Activated CD4-positive, alpha-beta T cell treated with anti-CD3 and anti-CD28 coated beads for 36 hours (primary cell): ENCODE data around the gene NTN5. TPM values are rescaled to one million over a fixed set of nuclear protein-coding genes. Genes with fewer than 3 reads are reported as not detected.
A peak's percentile ranks its signal among the peaks of the same experiment; 100 is the strongest.
"Not testable (repeated sequence)": the region's sequence is repeated elsewhere in the genome, so short reads cannot be mapped to it uniquely, and the experiment has no call there.

Experiments used
- ATAC-seq: fragments of 200-7000 bp; cut with Tn5 transposase; one replicate; pipeline ENCODE4 v1.10.0; 2021; ENCODE audit warnings: mild to moderate bottlenecking, moderate library complexity
- CTCF ChIA-PET: fragments of 350-600 bp; sonication (Branson Sonifier 250); formaldehyde crosslinking; loops from one replicate; lab custom pipeline; 2021; ENCODE audit warnings: antibody characterized with exemption; lab: Charles Lee
- POLR2A ChIA-PET: fragments of 350-600 bp; sonication (Branson Sonifier 250); formaldehyde crosslinking; loops from one replicate; lab custom pipeline; 2021; ENCODE audit warnings: antibody characterized with exemption, inconsistent platforms; lab: Charles Lee
- DNase-seq: peaks from one replicate; pipeline ENCODE4 v3.0.0-alpha.2; 2020
- H3K27ac Mint-ChIP-seq: one replicate; pipeline ENCODE4 v1.8.0; 2021; ENCODE audit warnings: mixed read lengths
- H3K27me3 Mint-ChIP-seq: one replicate; pipeline ENCODE4 v1.8.0; 2021; ENCODE audit warnings: mixed read lengths
- H3K36me3 Mint-ChIP-seq: one replicate; pipeline ENCODE4 v1.8.0; 2021; ENCODE audit warnings: low read depth, mixed read lengths
- H3K4me1 Mint-ChIP-seq: one replicate; pipeline ENCODE4 v1.8.0; 2021; ENCODE audit warnings: mixed read lengths
- H3K4me3 Mint-ChIP-seq: one replicate; pipeline ENCODE4 v1.8.0; 2021; ENCODE audit warnings: mild to moderate bottlenecking, moderate library complexity, mixed read lengths
- H3K9me3 Mint-ChIP-seq: one replicate; pipeline ENCODE4 v1.8.0; 2021; ENCODE audit warnings: low read depth, mixed read lengths
- intact Hi-C, 2 experiments: fragments of 100-400 bp; cut with DNase I in 1 of 2; cut with micrococcal nuclease in 1 of 2; formaldehyde crosslinking; loops; one replicate each; pipeline versions ENCODE4 v1.14.2 to v1.15.1; 2022 to 2024; cut with DNase I, micrococcal nuclease
- total RNA-seq, 2 experiments: library from RNA; stranded (reverse); gene quantifications; one replicate each; pipeline ENCODE4 v1.2.3, GENCODE V29; 2021

NTN5 gene
- total RNA-seq, 2 experiments from 2014 or later, result 0.50 to 0.60 TPM

DNA sequence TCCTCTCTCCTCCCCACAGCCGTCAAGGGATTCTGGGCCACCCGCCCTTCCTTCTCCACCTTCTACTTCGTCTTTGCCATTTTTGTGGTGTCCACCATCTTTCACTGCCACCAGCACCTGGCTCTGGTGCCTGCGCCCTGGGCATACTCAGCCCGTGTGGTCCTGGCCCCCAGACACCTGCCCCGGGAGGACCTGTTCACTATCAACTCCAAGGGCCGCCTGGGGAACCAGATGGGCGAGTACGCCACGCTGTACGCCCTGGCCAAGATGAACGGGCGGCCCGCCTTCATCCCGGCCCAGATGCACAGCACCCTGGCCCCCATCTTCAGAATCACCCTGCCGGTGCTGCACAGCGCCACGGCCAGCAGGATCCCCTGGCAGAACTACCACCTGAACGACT lies 7.2 kb upstream of the NTN5 start:
- H3K4me1 Mint-ChIP-seq, H3K27ac Mint-ChIP-seq, POLR2A ChIA-PET, CTCF ChIA-PET, H3K4me3 Mint-ChIP-seq, ATAC-seq, H3K36me3 Mint-ChIP-seq, DNase-seq, H3K27me3 Mint-ChIP-seq, H3K9me3 Mint-ChIP-seq, intact Hi-C loops: not testable (repeated sequence)

DNA sequence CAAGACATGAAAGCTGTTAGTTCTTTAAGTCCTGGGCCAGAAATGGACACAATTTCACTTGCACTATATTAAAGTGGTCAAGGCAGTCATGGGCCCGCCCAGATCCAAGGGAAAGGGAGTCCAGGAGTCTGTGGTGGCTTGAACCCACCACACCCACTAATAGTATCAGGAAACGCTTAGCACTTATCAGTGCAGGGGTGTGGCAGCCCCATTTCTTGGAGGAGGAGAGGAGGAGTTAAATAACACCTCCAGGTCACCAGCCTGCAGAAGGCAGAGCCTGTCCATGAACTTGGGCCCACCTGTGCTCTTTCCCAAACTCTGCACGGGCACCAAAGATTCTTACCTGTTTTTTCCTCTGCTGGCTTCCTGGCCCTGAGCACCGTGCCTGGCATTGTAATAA lies 5.4 kb upstream of the NTN5 start:
- H3K27ac Mint-ChIP-seq, result no peak overlapping the region
- H3K4me1 Mint-ChIP-seq, result peaks cover 7% of the 10 kb centered on the region
- ChIA-PET POLR2A (interaction anchor here (0.6 kb wide), 1 partner anchor 151 kb away, joined by 3 read pairs; no protein-coding TSS in a partner anchor), CTCF (interaction anchor here (0.9 to 1.2 kb wide), 2 partner anchors 10 to 15 kb away, joined by 4 to 5 read pairs; no protein-coding TSS in a partner anchor)
- no peaks in the 10 kb centered on the region for H3K9me3 Mint-ChIP-seq
- DNase-seq (no peak), ATAC-seq (no peak)
- H3K36me3 Mint-ChIP-seq, result no peaks in the 10 kb centered on the region
- no peaks in the 10 kb centered on the region for H3K27me3 Mint-ChIP-seq
- no peak overlapping the region for H3K4me3 Mint-ChIP-seq
- intact Hi-C loops, result loop anchor here in 1 of 2 experiments (5.0 kb wide), 1 partner anchor 104 kb away; no protein-coding TSS in a partner anchor

DNA sequence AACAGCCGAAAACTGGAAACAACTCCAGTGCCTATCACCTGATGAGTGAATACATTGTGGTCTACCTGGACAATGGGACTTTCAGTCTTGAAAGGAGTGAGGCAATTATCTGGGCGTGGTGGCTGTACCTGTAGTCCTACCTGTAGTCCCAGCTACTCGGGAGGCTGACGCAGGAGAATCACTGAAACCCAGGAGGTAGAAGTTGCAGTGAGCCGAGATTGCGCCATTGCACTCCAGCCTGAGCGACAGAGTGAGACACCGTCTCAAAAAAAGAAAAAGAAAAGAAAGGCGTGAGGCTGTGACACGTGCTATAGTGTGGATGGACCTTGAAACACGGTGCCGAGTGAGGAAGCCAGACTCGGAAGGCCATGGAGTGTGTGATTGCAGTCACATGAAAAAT lies 4.1 kb upstream of the NTN5 start:
- Mint-ChIP-seq H3K4me1 (peaks cover 7% of the 10 kb centered on the region), H3K36me3 (no peaks in the 10 kb centered on the region), H3K27me3 (no peaks in the 10 kb centered on the region), H3K9me3 (no peaks in the 10 kb centered on the region), H3K27ac (no peak overlapping the region), H3K4me3 (no peak overlapping the region)
- ATAC-seq (no peak), DNase-seq (no peak)
- intact Hi-C loops, result loop anchor here in 1 of 2 experiments (5.0 kb wide), 1 partner anchor 105 kb away; no protein-coding TSS in a partner anchor
- ChIA-PET POLR2A (no interaction called here), CTCF (interaction anchor here (0.7 to 1.8 kb wide), 4 partner anchors 20 to 48 kb away, joined by 3 to 8 read pairs (median 6); no protein-coding TSS in a partner anchor)

DNA sequence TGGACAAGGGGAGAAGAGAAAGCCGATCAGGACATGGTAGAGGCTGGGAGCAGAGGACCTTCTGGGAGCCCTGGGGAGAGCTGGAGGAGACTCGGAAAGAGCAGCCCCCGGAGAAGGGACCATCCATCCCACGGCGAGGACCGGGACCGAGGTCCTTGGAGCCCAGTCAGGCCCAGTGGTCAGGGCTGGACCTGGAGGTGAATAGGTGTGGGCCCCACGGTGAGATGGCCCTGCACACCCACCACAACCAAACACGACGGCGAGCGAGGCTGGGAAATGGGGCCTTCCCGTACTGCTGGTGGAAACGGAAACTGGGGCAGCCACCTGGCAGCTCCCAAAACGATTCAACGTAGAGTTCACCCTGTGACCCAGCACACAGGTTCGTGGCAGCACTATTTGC lies 3.7 kb upstream of the NTN5 start:
- no peaks in the 10 kb centered on the region for H3K9me3 Mint-ChIP-seq
- no peak overlapping the region for H3K27ac Mint-ChIP-seq
- no peaks in the 10 kb centered on the region for H3K36me3 Mint-ChIP-seq
- H3K27me3 Mint-ChIP-seq, result no peaks in the 10 kb centered on the region
- POLR2A ChIA-PET, result no interaction called here
- H3K4me3 Mint-ChIP-seq, result no peak overlapping the region
- H3K4me1 Mint-ChIP-seq, result peaks cover 7% of the 10 kb centered on the region
- ATAC-seq (no peak), DNase-seq (no peak)
- intact Hi-C loops, result loop anchor here in 1 of 2 experiments (5.0 kb wide), 1 partner anchor 106 kb away; no protein-coding TSS in a partner anchor
- CTCF ChIA-PET, result interaction anchor here (0.7 to 1.8 kb wide), 5 partner anchors 19 to 56 kb away, joined by 3 to 8 read pairs (median 5); no protein-coding TSS in a partner anchor

DNA sequence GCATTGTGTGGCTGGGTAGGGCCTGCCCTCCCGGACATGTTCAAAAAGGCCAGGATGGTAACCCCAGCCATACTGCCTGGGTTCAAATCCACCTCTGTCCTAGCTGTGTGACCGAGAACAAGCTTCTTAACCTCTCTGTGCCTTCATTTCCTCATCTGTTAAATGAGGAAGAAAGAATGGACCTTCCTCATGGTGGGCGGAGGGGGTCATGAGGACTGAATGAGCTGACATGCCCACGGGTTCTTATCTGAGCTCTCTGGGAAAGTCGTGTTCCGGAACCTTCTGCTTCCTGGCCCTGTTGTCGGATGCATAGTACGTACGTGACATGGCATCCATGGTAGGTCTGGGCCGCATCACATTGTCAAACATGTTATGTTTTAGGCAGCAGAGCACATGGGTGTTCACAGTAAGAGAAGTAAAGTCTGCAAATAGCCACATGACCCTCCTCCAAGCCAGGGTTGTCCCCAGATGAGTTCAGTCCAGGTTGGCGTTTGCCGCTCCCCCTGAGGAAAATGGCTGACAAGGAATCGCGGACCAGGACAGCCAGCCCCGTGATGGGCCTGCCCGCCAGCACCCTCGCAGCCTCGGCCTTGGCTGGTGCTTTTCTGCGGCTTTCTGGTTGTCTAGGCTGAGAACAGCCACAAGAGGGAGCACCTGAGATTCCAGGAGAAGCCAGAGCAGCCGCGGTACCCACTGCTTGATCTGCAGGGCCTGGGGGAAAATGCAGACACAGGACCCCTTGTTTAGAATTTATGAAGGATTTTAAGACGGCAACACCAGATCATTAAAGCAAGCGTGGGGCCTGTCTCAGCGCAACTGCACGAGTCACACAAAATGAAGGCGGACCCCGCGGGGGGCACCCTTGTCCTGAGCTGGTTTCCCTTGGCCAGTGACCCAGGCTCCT lies 2.4 kb upstream of the NTN5 start:
- Mint-ChIP-seq H3K27ac (no peak overlapping the region), H3K9me3 (no peaks in the 10 kb centered on the region), H3K27me3 (no peaks in the 10 kb centered on the region), H3K4me1 (peaks cover 7% of the 10 kb centered on the region), H3K4me3 (no peak overlapping the region), H3K36me3 (no peaks in the 10 kb centered on the region)
- POLR2A ChIA-PET, result interaction anchor here (0.6 kb wide), 1 partner anchor 35 kb away, joined by 8 read pairs; no protein-coding TSS in a partner anchor
- CTCF ChIA-PET, result interaction anchor here (0.6 to 2.6 kb wide), 20 partner anchors 9 to 490 kb away, joined by 3 to 14 read pairs (median 4); partner anchors contain the start of genes CA11, FUT2, SYNGR4 and TMEM143
- intact Hi-C loops, result loop anchor here (1.0 to 5.0 kb wide), 4 partner anchors 28 to 160 kb away; partner anchors contain the start of gene CA11 (in 2 of the 2)
- peak; percentile 97 for ATAC-seq
- peak; percentile 86 for DNase-seq

DNA sequence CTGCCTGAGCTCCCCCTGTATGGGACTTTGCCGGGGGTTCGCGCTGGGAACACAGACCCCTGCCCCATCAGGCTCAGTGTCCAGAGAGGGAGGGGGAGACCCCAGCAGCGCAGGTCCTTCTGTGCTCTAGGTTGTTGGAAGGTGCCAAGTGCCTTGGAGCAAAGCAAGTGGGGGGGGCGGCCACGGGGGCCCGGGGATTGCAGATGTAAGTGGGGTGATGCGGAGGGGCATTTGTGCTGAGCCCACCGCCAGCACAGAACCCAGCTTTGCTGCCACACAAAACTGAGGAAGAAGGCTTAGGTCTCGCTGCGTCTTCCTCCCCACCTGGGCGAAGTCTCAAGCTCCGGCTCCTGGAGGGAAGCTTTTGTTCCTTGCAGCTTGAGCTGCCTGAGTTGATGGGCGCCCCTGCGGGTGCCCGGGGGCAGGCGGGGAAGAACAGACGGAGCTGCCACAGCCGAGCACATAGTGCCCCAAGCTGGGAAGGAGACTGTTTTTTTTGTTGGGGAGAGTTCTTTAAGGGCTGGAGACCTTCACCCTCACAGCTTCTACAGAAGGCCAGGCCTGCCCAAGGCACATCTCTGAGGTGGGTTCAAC lies 1.5 kb upstream of the NTN5 start:
- ChIA-PET POLR2A (no interaction called here), CTCF (interaction anchor here (0.7 to 2.6 kb wide), 11 partner anchors 10 to 311 kb away, joined by 3 to 14 read pairs (median 4); partner anchors contain the start of genes CA11, FUT2, SYNGR4 and TMEM143)
- DNase-seq (no peak), ATAC-seq (no peak)
- intact Hi-C loops, result loop anchor here in 1 of 2 experiments (2.0 kb wide), 1 partner anchor 28 kb away; the partner anchor contains the start of gene CA11
- Mint-ChIP-seq H3K4me1 (peaks cover 7% of the 10 kb centered on the region), H3K36me3 (no peaks in the 10 kb centered on the region), H3K9me3 (peaks cover 5% of the 10 kb centered on the region), H3K27me3 (no peaks in the 10 kb centered on the region), H3K27ac (no peak overlapping the region), H3K4me3 (no peak overlapping the region)

DNA sequence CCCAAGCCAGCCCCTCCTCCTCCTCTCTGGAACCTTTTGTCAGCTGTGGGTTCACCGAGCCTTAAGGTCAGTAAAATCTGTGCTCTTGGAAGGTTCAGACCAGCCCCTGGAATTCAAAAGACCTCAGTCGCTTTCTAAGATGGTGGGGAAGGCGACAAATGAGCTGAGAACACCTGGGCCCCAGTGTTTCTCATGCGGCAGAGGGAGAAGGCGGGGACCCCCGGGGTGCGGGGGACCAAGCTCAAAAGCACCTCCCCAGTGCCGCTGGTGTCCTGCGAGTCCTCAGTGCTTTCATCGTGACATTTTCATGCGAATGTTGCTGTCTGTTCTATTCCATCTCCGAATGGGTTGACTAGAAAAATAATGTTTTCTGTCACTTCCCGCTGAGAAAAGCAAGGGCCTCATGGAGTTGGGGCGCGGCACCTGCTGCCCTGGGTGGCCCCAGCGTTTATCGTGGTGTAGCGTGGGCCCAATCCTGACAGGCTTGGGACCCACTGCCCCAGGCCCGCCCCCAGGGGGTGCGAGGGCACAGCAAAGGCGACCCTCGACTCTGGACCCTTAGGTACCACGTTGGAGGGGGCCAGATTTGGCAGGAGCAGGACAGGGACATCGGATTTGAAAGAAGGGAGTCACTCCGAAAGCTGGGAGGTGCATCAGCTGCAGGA lies 751 bp upstream of the NTN5 start:
- intact Hi-C loops, result loop anchor here in 1 of 2 experiments (2.0 kb wide), 1 partner anchor 27 kb away; the partner anchor contains the start of gene CA11
- H3K27me3 Mint-ChIP-seq, result no peaks in the 10 kb centered on the region
- POLR2A ChIA-PET, result no interaction called here
- peaks cover 7% of the 10 kb centered on the region for H3K4me1 Mint-ChIP-seq
- H3K4me3 Mint-ChIP-seq, result no peak overlapping the region
- no peak overlapping the region for H3K27ac Mint-ChIP-seq
- CTCF ChIA-PET, result interaction anchor here (0.7 to 2.6 kb wide), 3 partner anchors 40 to 257 kb away, joined by 5 to 14 read pairs (median 9); no protein-coding TSS in a partner anchor
- peaks cover 5% of the 10 kb centered on the region for H3K9me3 Mint-ChIP-seq
- ATAC-seq, result no peak
- no peak for DNase-seq
- H3K36me3 Mint-ChIP-seq, result no peaks in the 10 kb centered on the region

DNA sequence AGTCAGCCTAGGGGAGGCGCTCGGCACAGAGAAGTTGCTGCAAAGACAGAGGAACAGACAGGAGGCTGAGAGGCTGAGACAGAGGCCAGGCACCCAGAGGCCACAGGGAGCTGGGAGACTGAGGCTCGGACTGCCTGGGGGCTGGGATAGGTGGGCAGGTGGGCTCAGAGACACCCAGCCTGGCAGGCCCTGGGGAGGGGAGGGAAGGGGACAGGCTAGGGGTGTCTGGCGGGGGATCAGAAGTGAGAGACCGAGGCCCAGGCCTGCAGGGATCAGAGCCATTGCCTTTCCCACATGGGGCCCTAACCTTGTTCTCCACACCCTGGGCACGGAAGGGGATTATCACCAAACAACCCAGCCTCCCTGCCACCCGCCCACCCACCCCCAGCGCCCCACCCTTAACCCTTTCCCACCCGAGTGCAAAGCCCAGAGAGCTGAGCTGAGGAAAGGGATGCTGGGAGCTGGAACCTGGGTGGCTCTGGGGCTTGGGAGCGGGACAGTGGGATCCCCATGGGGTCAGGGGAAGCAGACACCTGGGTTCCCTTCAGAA lies 1.3 kb downstream of the NTN5 start:
- intact Hi-C loops, result no loop called here
- ChIA-PET CTCF (no interaction called here), POLR2A (no interaction called here)
- DNase-seq, result no peak
- Mint-ChIP-seq H3K4me3 (no peak overlapping the region), H3K36me3 (no peaks in the 10 kb centered on the region), H3K27ac (no peak overlapping the region), H3K9me3 (peaks cover 5% of the 10 kb centered on the region), H3K27me3 (no peaks in the 10 kb centered on the region), H3K4me1 (peaks cover 7% of the 10 kb centered on the region)
- ATAC-seq, result no peak

DNA sequence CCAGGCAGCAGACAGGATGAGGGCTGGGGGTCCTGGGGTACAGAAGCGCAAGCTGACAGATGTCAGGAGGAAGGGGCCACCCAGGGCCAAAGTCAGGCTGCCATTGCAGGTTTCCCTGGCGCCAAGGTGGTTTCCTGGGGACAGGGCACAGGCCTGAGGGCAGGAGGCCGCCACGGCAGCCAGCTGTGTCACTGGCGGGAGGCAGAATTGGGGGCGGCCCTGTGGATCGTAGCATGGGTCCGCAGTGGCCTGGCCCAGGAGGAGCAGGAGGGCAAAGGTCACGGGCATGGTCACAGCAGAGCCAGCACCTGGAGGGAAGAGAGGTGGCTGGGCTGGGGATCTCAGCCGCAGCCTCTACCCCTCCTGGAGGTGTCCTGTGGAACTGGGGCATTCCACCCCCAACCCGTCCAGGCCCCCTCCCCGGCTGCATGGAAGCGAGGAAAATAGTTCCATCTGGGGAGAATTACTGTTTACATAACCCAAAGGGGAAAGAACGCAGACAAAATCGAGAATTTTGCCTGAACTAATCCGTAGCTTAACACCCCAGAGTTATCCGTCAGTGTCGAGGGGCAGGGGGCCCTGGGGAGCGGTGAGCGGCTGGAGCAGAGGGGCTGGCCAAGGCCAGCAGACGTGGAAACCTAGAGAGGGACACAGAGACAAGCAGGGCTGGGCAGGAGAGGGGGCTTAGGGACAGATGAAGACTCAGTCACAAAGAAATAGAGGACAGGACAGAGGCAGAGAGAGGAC lies 1.9 kb downstream of the NTN5 start:
- ChIA-PET CTCF (no interaction called here), POLR2A (no interaction called here)
- no peaks in the 10 kb centered on the region for H3K27me3 Mint-ChIP-seq

More for the DNA sequence above, 1.9 kb downstream of the NTN5 start:
- intact Hi-C loops, result no loop called here
- Mint-ChIP-seq H3K36me3 (no peaks in the 10 kb centered on the region), H3K9me3 (peaks cover 5% of the 10 kb centered on the region), H3K4me1 (peaks cover 7% of the 10 kb centered on the region), H3K27ac (no peak overlapping the region), H3K4me3 (no peak overlapping the region)
- DNase-seq (no peak), ATAC-seq (no peak)
